Activated T-cell treated with anti-CD3 and anti-CD28 coated beads, Interleukin-2, amount 50 U/mL, for 24 hours (primary cell): ENCODE results near the gene ACHE.

Source experiments
- DNase-seq: peaks from one replicate; pipeline ENCODE4 v3.0.0-alpha.2; 2020
- H3K27ac Mint-ChIP-seq: 2 replicates; pipeline ENCODE4 v1.8.0; 2020; ENCODE audit warnings: mild to moderate bottlenecking, mixed read lengths
- H3K27me3 Mint-ChIP-seq: 2 replicates; pipeline ENCODE4 v1.8.0; 2020; ENCODE audit warnings: mixed read lengths
- H3K36me3 Mint-ChIP-seq: 2 replicates; pipeline ENCODE4 v1.8.0; 2020; ENCODE audit warnings: low read depth, mixed read lengths
- H3K4me1 Mint-ChIP-seq: 2 replicates; pipeline ENCODE4 v1.8.0; 2020; ENCODE audit warnings: low read depth, mixed read lengths
- H3K4me3 Mint-ChIP-seq: 2 replicates; pipeline ENCODE4 v1.8.0; 2020; ENCODE audit warnings: mild to moderate bottlenecking, moderate library complexity, mixed read lengths
- H3K9me3 Mint-ChIP-seq: 2 replicates; pipeline ENCODE4 v1.8.0; 2020; ENCODE audit warnings: mixed read lengths

ACHE gene

GRCh38 chr7:100892364-100893317, 3.0 kb downstream of the ACHE start:
- DNase-seq, result no peak
- H3K9me3 Mint-ChIP-seq, result no peaks in the 10 kb centered on the region
- H3K4me3 Mint-ChIP-seq, result no peak overlapping the region
- peaks cover 16% of the 10 kb centered on the region for H3K36me3 Mint-ChIP-seq
- no peak overlapping the region for H3K27ac Mint-ChIP-seq
- H3K27me3 Mint-ChIP-seq, result peaks cover 49% of the 10 kb centered on the region
- H3K4me1 Mint-ChIP-seq, result peaks cover 29% of the 10 kb centered on the region

GRCh38 chr7:100891568-100892247, 4.0 kb downstream of the ACHE start:
- peaks cover 38% of the 10 kb centered on the region for H3K4me1 Mint-ChIP-seq
- peak overlapping the region; percentile 67 for H3K4me3 Mint-ChIP-seq
- no peak for DNase-seq
- H3K27ac Mint-ChIP-seq, result peak overlapping the region; percentile 55
- peaks cover 43% of the 10 kb centered on the region for H3K27me3 Mint-ChIP-seq
- H3K9me3 Mint-ChIP-seq, result no peaks in the 10 kb centered on the region
- peaks cover 25% of the 10 kb centered on the region for H3K36me3 Mint-ChIP-seq

DNA sequence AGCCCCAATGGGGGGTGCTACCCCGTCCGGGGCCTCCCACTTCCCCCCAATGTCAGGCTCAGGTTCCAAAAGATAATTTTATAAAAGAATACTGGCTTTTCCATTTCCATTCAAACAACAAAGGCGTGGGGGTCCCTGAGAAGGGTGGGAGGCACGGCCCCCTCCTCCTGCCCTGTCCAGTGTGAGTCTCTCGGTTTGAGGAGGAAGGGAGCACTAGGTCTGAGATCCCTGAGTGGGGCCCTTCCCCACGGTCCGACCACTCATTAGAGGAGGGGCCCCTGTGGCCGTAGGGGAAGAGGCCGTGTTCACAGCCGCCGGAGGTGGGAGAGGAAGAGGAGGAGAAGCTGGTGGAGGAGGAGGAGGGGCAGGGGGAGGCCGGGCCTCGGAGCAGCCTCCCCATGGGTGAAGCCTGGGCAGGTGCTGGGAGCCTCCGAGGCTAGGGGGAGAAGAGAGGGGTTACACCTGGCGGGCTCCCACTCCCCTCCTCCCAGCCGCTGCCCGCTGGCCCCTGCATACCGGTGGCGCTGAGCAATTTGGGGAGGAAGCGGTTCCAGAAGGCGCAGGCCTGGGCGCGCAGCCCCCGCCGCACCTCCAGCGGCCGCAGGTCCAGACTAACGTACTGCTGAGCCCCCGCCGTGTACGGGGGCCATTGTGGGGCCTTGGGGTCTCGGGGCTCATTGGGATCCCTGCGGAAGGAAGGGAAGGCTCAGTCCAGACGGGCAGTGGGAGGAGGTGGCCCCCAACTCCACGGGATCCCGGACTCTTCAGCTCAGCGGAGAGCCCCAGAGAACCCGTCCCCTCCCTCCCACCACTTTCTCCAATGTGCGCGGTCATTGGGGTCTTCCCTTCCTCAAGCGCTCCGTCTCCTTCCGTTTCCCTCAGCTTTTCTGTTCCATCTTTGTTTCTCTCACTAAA, 4.8 kb downstream of the ACHE start:
- H3K36me3 Mint-ChIP-seq, result peaks cover 33% of the 10 kb centered on the region
- H3K4me1 Mint-ChIP-seq, result peaks cover 40% of the 10 kb centered on the region
- peak overlapping the region; percentile 83 for H3K4me3 Mint-ChIP-seq
- DNase-seq, result no peak
- H3K27ac Mint-ChIP-seq, result peak overlapping the region; percentile 55
- H3K27me3 Mint-ChIP-seq, result peaks cover 37% of the 10 kb centered on the region
- H3K9me3 Mint-ChIP-seq, result no peaks in the 10 kb centered on the region

- H3K27ac Mint-ChIP-seq, result peak within 1 kb of the TSS; percentile 91
- peak within 1 kb of the TSS; percentile 83 for H3K4me3 Mint-ChIP-seq
- peaks cover 51% of the 10 kb centered on the region for H3K36me3 Mint-ChIP-seq
- DNase-seq, result no peak
- H3K27me3 Mint-ChIP-seq, result peaks cover 31% of the 10 kb centered on the region
- peaks cover 52% of the 10 kb centered on the region for H3K4me1 Mint-ChIP-seq
- H3K9me3 Mint-ChIP-seq, result no peaks in the 10 kb centered on the region
These were observed 6.5 kb downstream of the ACHE start, which contains the start of gene UFSP1 for GRCh38 chr7:100888988-100889750. UFSP1 (minus strand) TSS chr7:100889715; CDS start chr7:100889271, 444 bp downstream.

DNA sequence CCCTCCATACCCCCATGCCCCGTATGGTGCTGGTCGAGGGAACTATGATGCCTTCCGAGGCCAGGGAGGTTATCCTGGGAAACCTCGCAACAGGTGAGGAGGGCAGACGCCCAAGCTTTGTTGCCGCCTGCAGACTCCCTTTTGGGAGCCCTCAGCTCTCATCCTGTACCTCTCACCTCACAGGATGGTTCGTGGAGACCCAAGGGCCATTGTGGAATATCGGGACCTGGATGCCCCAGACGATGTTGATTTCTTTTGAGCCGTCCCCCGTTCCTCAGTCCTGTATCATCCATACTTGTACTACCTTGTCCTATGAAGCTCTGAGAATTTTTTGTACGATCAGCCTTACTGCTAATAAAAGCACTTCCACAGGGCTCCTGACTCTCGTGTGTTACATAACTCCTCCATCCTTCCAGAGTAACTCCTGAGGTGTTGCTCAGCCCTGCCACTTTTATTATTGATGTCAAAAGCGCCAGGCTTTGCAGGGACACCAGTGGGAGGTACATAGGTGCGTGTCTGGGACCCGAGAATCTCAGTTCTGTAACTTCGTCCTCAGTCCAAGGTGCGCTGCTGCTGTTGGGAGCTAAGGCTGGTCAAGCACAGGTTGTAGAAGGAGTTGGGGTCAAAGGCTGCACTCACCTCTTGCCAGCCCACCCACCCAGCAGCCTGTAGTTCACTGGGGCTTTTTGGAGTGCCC, 7.2 kb downstream of the ACHE start:
- Mint-ChIP-seq H3K4me3 (peak overlapping the region; percentile 83), H3K4me1 (peaks cover 57% of the 10 kb centered on the region), H3K27me3 (peaks cover 25% of the 10 kb centered on the region), H3K27ac (peak overlapping the region; percentile 91), H3K9me3 (no peaks in the 10 kb centered on the region), H3K36me3 (peaks cover 58% of the 10 kb centered on the region)
- DNase-seq, result no peak

GRCh38 chr7:100887516-100888290, 8.0 kb downstream of the ACHE start:
- Mint-ChIP-seq H3K36me3 (peaks cover 65% of the 10 kb centered on the region), H3K27me3 (peaks cover 19% of the 10 kb centered on the region), H3K27ac (peak overlapping the region; percentile 91), H3K9me3 (no peaks in the 10 kb centered on the region), H3K4me3 (peak overlapping the region; percentile 83), H3K4me1 (peaks cover 60% of the 10 kb centered on the region)
- DNase-seq, result peak; percentile 66

DNA sequence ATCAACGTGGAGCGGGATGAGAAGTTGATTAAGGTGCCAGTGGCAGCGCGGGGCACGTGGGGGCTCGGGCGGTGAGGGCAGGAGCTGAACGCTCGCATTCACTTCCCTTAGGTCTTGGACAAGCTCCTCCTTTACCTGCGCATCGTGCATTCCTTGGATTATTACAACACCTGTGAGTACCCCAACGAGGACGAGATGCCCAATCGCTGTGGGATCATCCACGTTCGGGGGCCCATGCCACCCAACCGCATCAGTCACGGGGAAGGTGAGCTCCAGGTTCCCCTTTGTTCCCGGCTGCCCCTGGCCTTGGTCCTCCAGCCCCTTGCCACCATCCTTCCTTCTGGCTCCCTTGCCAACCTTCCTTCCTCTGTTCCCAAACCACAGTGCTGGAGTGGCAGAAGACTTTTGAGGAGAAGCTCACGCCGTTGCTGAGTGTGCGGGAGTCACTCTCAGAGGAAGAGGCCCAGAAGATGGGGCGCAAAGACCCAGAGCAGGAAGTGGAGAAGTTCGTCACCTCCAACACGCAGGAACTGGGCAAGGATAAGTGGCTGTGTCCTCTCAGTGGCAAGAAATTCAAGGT, 8.7 kb downstream of the ACHE start:
- H3K27me3 Mint-ChIP-seq, result peaks cover 13% of the 10 kb centered on the region
- no peaks in the 10 kb centered on the region for H3K9me3 Mint-ChIP-seq
- H3K4me3 Mint-ChIP-seq, result peak overlapping the region; percentile 83
- peaks cover 72% of the 10 kb centered on the region for H3K36me3 Mint-ChIP-seq
- H3K4me1 Mint-ChIP-seq, result peaks cover 60% of the 10 kb centered on the region
- DNase-seq, result no peak
- H3K27ac Mint-ChIP-seq, result peak overlapping the region; percentile 91

GRCh38 chr7:100886142-100886935, 9.3 kb downstream of the ACHE start:
- Mint-ChIP-seq H3K9me3 (no peaks in the 10 kb centered on the region), H3K36me3 (peaks cover 79% of the 10 kb centered on the region), H3K27ac (peak overlapping the region; percentile 91), H3K4me1 (peaks cover 57% of the 10 kb centered on the region), H3K27me3 (peaks cover 6% of the 10 kb centered on the region), H3K4me3 (peak overlapping the region; percentile 83)
- DNase-seq, result no peak

DNA sequence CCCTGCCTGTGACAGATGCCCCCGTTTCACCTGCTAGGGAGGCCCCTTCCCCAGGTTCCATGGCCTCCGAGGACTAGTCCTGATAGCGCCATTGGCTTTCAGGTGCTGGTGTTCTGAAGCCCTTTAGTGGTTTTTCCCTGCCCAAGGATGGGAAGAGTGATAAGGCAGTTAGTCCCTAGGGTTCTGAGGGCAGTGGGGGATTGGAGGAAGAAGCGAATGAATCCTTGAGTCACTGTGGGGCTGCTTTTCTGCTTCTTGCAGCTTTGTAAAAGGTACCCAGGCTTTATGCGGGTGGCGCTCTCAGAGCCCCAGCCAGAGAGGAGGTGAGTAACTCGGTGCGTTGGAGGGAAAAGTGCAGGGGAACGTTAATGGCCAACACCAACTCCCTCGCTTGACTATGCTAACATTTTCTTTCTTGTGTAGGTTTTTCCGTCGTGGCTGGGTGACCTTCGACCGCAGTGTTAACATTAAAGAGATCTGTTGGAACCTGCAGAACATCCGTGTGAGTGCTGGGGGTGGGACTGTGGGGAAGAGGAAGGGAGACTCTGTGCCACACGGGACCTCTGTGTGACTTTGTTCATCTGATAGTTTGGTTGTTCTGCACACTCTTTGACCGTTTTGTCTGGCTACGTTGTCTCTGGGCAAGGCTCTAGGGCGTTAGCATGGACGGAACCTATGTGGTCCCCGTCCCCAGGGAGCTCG, 10.1 kb downstream of the ACHE start:
- H3K4me3 Mint-ChIP-seq, result peak overlapping the region; percentile 63
- H3K9me3 Mint-ChIP-seq, result no peaks in the 10 kb centered on the region
- H3K4me1 Mint-ChIP-seq, result peaks cover 57% of the 10 kb centered on the region
- DNase-seq, result no peak
- peaks cover 86% of the 10 kb centered on the region for H3K36me3 Mint-ChIP-seq
- peak overlapping the region; percentile 91 for H3K27ac Mint-ChIP-seq
- H3K27me3 Mint-ChIP-seq, result peaks cover under 1% of the 10 kb centered on the region

- Mint-ChIP-seq H3K4me3 (peak overlapping the region; percentile 63), H3K36me3 (peaks cover 93% of the 10 kb centered on the region), H3K9me3 (no peaks in the 10 kb centered on the region), H3K27ac (peak overlapping the region; percentile 91), H3K27me3 (no peaks in the 10 kb centered on the region), H3K4me1 (peaks cover 56% of the 10 kb centered on the region)
- DNase-seq, result no peak
These were observed 10.8 kb downstream of the ACHE start for GRCh38 chr7:100884736-100885439.
